Skin of body (tissue), 2 donors: Measurements from ENCODE around the gene KRT7. TPM values are rescaled to one million over a fixed set of nuclear protein-coding genes. Genes with fewer than 3 reads are reported as not detected.

Experiments used
- DNase-seq: peaks from one replicate; lab custom pipeline; 2025; lab: John Stamatoyannopoulos, UW
- total RNA-seq: library from RNA; depleted of rRNA; stranded (reverse); fragments of >200 nt; gene quantifications from one replicate; pipeline ENCODE4 v1.2.3, GENCODE V29; 2014

The KRT7 gene
- total RNA-seq, 1 donor from 2014 or later, result 10.4 TPM

GRCh38 chr12:52211716-52212585 lies 21.1 kb upstream of the KRT7 start:
- DNase-seq, result no peak

- no peak for DNase-seq
These were observed 20.1 kb upstream of the KRT7 start for GRCh38 chr12:52212701-52213563.

DNA sequence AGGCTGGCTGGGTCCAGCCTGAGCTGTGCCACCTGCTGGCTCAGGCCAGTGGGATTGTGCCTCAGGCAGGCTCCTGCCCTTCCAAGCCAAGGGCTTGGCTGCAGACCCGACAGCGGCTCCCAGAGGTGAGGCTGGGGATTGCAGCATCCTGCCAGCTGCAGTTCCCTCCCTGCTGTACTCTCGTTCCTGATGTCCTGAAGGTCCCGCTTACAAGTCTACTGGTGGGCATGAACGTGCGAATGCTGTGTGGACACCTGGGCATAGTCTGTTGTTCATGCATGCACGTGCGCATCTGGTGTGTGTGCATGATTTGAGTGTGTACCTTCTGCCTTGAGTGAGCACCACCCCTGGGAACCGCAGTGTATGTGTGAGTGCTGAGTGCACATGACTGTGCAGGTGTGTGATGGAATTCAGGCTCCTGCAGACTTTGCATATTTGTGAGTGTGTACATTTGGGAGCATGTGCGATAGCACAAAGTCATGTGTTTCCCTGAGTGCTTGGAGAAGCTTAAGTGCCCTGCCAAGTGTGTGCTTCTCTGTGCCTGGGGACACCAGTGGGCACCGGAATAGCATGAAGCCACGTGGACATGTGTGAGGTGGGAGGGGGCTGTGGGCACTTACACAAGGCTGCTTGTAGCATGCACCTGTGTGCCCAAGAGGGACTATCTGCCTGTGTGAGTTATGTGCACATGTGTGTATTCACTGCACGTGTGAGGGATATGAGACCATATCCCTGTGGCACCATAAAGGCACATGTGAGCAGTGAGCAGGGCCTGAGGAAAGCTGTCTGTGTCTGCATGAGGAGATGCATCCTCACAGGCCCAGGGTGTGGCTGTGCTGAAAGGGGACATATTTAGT lies 19.3 kb upstream of the KRT7 start:
- no peak for DNase-seq

- DNase-seq, result no peak
These were observed 18.6 kb upstream of the KRT7 start for GRCh38 chr12:52214421-52214802.

DNA sequence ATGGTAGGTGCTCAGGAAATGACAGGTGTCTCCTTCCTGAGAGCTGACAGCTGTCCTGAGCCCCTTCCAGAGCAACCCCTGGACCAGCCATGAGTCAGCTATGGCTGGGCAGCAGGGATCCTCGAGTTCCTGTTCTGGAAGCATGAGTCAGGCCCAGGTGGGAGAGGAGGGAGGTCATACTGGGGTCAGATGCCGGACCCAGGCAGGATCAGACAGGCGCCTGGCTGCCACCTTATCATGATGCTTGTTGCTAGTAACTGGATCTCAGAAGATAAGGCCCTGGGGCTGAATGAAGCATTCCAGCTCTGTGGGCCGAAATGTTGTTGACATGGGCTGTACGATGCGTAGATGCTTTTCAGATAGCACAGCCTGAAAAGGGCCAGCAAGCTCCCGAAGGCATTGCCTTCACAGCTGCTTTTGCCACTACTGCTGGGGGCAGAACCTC lies 17.4 kb upstream of the KRT7 start:
- DNase-seq, result no peak

DNA sequence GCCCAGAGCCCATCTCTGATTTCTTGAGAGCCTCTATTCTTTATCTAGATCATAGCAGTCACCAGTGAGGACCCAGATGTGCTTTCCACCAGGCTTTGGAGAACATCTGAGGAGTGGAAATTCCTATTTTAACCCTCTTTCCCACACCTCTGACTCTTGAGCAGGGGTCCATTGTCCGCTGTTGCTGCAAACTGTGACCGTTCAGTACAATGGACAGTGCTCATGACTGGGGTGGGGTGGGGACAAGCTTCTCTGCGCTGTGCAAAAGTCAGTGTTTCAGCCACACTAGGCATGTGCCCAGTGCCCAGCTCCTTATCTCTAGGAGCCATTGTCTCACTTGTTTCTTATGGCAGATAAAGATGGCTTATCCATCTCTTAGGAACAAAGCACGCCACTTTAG lies 16.9 kb upstream of the KRT7 start:
- DNase-seq, result no peak

- DNase-seq, result no peak
These were observed 16.2 kb upstream of the KRT7 start for GRCh38 chr12:52216807-52217206.

GRCh38 chr12:52217223-52217622 lies 15.8 kb upstream of the KRT7 start:
- no peak for DNase-seq

- DNase-seq, result no peak
These were observed 15.0 kb upstream of the KRT7 start for GRCh38 chr12:52218001-52218400.

DNA sequence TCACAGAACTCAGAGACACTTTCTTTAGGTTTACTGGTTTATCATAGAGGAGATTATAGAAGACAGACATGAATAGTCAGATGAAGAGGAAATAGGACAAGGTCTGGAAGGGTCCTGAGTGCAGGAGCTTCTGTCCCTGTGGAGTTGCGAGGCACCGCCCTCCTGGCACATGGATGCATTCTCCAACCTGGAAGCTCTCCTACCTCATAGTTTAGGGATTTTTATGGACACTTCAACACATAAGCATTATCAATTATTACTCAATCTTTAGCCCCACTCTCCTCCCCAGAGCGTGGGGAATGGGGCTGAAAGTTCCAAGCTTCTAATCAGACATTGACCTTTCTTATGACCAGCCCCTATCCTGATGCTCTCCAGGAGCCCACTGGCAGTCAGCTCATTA lies 12.6 kb upstream of the KRT7 start:
- DNase-seq, result no peak

DNA sequence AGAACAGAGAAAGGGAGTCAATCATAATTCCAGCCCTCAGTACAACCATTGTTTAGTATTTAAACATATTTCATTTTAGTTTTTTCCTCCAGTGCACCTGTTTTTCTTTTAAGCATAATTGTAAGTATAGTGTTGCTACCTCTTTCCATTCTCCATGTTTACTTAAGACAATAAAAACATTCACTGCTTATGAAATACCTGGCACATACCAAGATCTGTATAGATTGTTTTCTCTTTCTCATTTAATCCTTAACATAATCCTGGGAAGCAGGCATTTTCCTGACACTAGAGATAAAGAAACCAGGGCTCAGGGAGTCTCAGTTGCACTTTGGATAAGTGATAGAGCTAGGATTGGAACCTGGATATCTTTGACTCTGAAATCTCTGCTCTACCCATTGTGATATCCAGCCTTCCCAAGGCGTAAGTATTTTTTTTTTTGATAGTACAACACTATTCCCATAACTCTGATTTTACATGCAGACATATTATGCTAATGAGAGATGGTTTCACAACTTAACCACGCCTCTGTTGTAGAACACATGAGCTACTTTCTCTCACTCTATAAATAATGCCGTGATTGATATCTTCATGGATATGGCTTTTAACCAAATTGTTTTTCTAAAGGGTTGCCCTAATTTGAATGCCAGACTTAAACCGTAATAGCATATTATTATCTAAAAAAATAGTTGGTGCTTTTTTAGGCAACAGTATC lies 11.8 kb upstream of the KRT7 start:
- no peak for DNase-seq

GRCh38 chr12:52221912-52222457 lies 11.1 kb upstream of the KRT7 start:
- DNase-seq, result no peak

DNA sequence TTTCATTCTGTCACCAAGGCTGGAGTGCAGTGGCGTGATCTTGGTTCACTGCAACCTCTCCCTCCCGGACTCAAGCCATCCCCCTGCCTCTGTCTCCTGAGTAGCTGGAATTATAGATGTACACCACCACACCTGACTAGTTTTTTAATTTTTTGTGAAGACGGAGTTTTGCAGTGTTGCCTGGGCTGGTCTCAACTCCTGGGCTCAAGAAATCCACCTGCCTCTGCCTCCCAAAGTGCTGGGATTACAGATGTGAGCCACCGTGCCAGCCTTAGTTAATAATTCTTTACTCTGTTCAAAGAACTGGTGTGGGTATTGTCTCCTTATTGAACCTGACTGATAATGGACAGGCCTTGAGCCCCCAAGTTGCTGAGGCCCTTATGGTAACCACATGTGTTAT lies 10.4 kb upstream of the KRT7 start:
- DNase-seq, result no peak

DNA sequence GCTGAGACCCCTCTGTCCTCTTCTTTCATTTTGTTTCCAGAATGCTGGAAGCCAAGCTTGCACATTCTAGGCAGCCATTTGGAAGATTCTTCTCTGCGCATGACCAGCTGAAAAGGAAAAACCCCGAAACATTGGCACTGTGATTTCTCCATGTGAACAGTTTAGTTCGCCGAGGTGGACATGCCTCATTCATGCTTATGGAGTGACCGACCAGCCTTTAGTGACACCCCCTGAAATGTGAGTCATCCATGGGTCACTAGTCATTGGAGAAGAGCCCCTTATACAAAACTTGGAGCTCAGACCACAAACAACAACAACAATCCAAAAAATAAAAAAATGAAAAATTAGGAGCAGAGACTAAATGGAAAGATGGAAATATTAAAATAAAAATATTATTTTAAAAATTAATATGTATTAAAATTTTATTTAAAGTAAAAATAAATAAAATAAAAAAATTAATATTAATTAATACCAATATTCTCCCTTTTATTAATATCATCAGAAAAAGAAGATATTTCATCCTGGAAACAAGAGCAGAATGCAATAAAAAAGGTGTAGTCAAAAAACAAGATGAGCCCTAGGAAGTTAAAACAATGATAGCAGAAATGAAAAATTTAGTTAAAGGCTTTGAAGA lies 9.5 kb upstream of the KRT7 start:
- no peak for DNase-seq

GRCh38 chr12:52224151-52224550 lies 8.9 kb upstream of the KRT7 start:
- no peak for DNase-seq

GRCh38 chr12:52225752-52226151 lies 7.3 kb upstream of the KRT7 start:
- no peak for DNase-seq

- DNase-seq, result no peak
These were observed 6.6 kb upstream of the KRT7 start for GRCh38 chr12:52226446-52226845.

DNA sequence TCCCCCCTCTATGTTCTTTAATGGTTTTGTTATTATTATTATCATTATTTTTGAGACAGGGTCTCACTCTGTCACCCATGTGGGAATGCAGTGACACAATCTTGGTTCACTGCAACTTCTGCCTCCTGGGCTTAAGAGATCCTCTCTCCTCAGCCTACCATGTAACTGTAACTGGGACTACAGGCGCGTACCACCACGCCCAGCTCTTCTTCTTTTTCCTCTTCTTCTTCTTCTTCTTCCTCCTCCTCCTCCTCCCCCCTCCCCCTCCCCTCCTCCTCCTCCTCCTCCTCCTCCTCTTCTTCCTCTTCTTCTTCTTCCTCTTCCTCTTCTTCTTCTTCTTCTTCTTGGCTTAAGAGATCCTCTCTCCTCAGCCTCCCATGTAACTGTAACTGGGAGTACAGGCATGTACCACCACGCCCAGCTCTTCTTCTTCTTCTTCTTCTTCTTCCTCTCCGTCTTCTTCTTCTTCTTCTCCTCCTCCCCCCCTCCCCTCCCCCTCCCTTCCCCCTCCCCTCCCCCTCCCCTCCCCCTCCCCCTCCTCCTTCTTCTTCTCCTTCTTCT lies 5.4 kb upstream of the KRT7 start:
- DNase-seq, result no peak

GRCh38 chr12:52228366-52228765 lies 4.7 kb upstream of the KRT7 start:
- DNase-seq, result no peak

DNA sequence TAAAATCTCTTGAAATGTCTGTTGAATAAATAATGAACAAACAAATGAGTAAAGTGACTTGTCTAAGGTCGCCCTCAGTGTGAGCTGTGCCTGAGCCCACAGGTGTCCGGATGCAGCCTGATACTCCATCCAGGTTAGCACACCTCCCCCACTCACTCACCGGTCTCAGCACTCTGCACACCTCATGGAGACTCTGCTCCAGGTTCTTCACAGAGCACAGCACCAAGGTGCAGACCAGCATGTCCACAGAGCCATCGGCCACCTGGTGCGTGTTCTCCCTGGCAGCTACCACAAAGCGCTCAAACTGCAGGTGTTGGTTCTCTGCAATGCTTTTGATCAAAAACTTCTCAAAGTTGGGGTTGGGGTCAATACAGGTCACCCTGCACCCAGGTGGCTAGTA lies 4.1 kb upstream of the KRT7 start:
- DNase-seq, result no peak
